Gastroesophageal sphincter (tissue), 4 donors: ENCODE measurements around the gene NR5A2. TPM values are rescaled to one million over a fixed set of nuclear protein-coding genes. Genes with fewer than 3 reads are reported as not detected.

Experiments
- ATAC-seq: fragments of 150-250 bp; one replicate; pipeline ENCODE4 v1.9.1; 2016; ENCODE audit warnings: mild to moderate bottlenecking, moderate library complexity
- H3K27ac ChIP-seq, 4 donors: fragments of 200-600 bp; sonication (generic) in 3 of 4; 1 replicate in 3 of 4; 2 replicates in 1 of 4; pipeline ENCODE4 v1.5.1; 2016 to 2019
- H3K27me3 ChIP-seq: fragments of 200-600 bp; sonication (generic); one replicate; pipeline ENCODE4 v1.5.1; 2019
- H3K36me3 ChIP-seq, 2 donors: fragments of 200-600 bp; sonication (generic); one replicate each; pipeline ENCODE4 v1.5.1; 2019; ENCODE audit warnings: control low read depth in 1 of 2
- H3K4me1 ChIP-seq, 3 donors: fragments of 200-600 bp; sonication (generic); 1 replicate in 2 of 3; 2 replicates in 1 of 3; pipeline ENCODE4 v1.5.1; 2016 to 2019; ENCODE audit warnings: control low read depth in 2 of 3
- H3K4me3 ChIP-seq, 2 donors: fragments of 200-600 bp; sonication (generic); one replicate each; pipeline ENCODE4 v1.5.1; 2019; ENCODE audit warnings: mild to moderate bottlenecking in 1 of 2, moderate library complexity in 1 of 2
- H3K9me3 ChIP-seq, 3 donors: fragments of 200-600 bp; sonication (generic); one replicate each; pipeline ENCODE4 v1.5.1; 2017 to 2019; ENCODE audit warnings: control low read depth in 2 of 3
- CTCF ChIP-seq, 4 experiments: fragments of 200-600 bp in 2 of 4; fragments of 450-650 bp in 2 of 4; sonication (generic) in 1 of 4; IDR thresholded peaks; one replicate each; pipeline ENCODE4 v1.5.1; 2017 to 2019; ENCODE audit warnings: antibody characterized with exemption in 4 of 4, mild to moderate bottlenecking in 2 of 4, moderate library complexity in 2 of 4
- EP300 ChIP-seq: sonication (generic); formaldehyde crosslinking; IDR thresholded peaks from one replicate; pipeline ENCODE4 v1.6.1; 2017; ENCODE audit warnings: antibody characterized with exemption, mild to moderate bottlenecking
- POLR2A ChIP-seq, 2 donors: fragments of 450-650 bp; IDR thresholded peaks; one replicate each; pipeline ENCODE4 v1.6.1; 2017; ENCODE audit warnings: antibody characterized with exemption in 2 of 2, mild to moderate bottlenecking in 2 of 2, moderate library complexity in 1 of 2
- POLR2AphosphoS5 ChIP-seq: sonication (generic); formaldehyde crosslinking; IDR thresholded peaks from one replicate; pipeline ENCODE4 v1.6.1; 2017; ENCODE audit warnings: antibody characterized with exemption
- WGBS, 2 donors: methylation state at CpG; one replicate each; pipeline ENCODE4 v1.1.5; 2018; ENCODE audit warnings: low coverage in 1 of 2; 5-methylcytosine and 5-hydroxymethylcytosine counted together
- total RNA-seq, 4 donors: library from RNA; depleted of rRNA; stranded (reverse); fragments of >200 nt; gene quantifications; one replicate each; pipeline ENCODE4 v1.1.0, GENCODE V29; 2016

The NR5A2 gene
- total RNA-seq, 4 donors from 2014 or later = 2.0 to 4.2 (median 3.1) TPM

GRCh38 chr1:200154069-200154767, 126.7 kb downstream of the NR5A2 start:
- ATAC-seq = no peak

GRCh38 chr1:200157715-200158114, 130.2 kb downstream of the NR5A2 start:
- ATAC-seq = no peak
- Histone ChIP-seq H3K4me3 (no peak overlapping the region), H3K4me1 (no peaks in the 10 kb centered on the region), H3K9me3 (no peaks in the 10 kb centered on the region), H3K27me3 (no peaks in the 10 kb centered on the region), H3K36me3 (no peaks in the 10 kb centered on the region), H3K27ac (no peak overlapping the region)
- no peak for TF ChIP-seq EP300
- TF ChIP-seq CTCF (IDR thresholded peaks at IDR 0.05) = no peak
- TF ChIP-seq POLR2A (IDR thresholded peaks at IDR 0.05) = no peak
- TF ChIP-seq POLR2AphosphoS5 = no peak

More at GRCh38 chr1:200154069-200154767, 126.7 kb downstream of the NR5A2 start:
- H3K27me3 ChIP-seq = no peaks in the 10 kb centered on the region
- no peak for TF ChIP-seq CTCF (IDR thresholded peaks at IDR 0.05)
- no peak for TF ChIP-seq POLR2AphosphoS5
- TF ChIP-seq POLR2A (IDR thresholded peaks at IDR 0.05) = no peak
- no peak for TF ChIP-seq EP300
- H3K4me1 ChIP-seq = no peaks in the 10 kb centered on the region
- H3K9me3 ChIP-seq = no peaks in the 10 kb centered on the region
- no peak overlapping the region for H3K4me3 ChIP-seq
- H3K27ac ChIP-seq = no peak overlapping the region
- no peaks in the 10 kb centered on the region for H3K36me3 ChIP-seq

GRCh38 chr1:200161801-200162200, 134.3 kb downstream of the NR5A2 start:
- 87 to 90% methylated on average over 3 to 4 of the region's 4 CpGs for WGBS, 2 donors
- no peak overlapping the region for H3K4me3 ChIP-seq

GRCh38 chr1:200162258-200162657, 134.7 kb downstream of the NR5A2 start:
- no peaks in the 10 kb centered on the region for H3K27me3 ChIP-seq
- H3K36me3 ChIP-seq = no peaks in the 10 kb centered on the region
- H3K4me1 ChIP-seq = no peaks in the 10 kb centered on the region
- WGBS, 2 donors = 85 to 96% methylated on average over 6 of the region's 6 CpGs
- TF ChIP-seq EP300 (no peak), CTCF (IDR thresholded peaks at IDR 0.05) (no peak), POLR2AphosphoS5 (no peak), POLR2A (IDR thresholded peaks at IDR 0.05) (no peak)
- H3K4me3 ChIP-seq = no peak overlapping the region
- H3K27ac ChIP-seq = no peak overlapping the region
- ATAC-seq = no peak
- H3K9me3 ChIP-seq = no peaks in the 10 kb centered on the region

More at GRCh38 chr1:200161801-200162200, 134.3 kb downstream of the NR5A2 start:
- no peak for TF ChIP-seq POLR2A (IDR thresholded peaks at IDR 0.05)
- no peak for TF ChIP-seq CTCF (IDR thresholded peaks at IDR 0.05)
- no peak for TF ChIP-seq EP300
- H3K4me1 ChIP-seq = no peaks in the 10 kb centered on the region
- no peak for ATAC-seq
- H3K36me3 ChIP-seq = no peaks in the 10 kb centered on the region
- H3K27ac ChIP-seq = no peak overlapping the region
- no peaks in the 10 kb centered on the region for H3K27me3 ChIP-seq
- no peaks in the 10 kb centered on the region for H3K9me3 ChIP-seq

GRCh38 chr1:200162877-200163276, 135.4 kb downstream of the NR5A2 start:
- H3K9me3 ChIP-seq = no peaks in the 10 kb centered on the region
- no peaks in the 10 kb centered on the region for H3K36me3 ChIP-seq
- no peaks in the 10 kb centered on the region for H3K4me1 ChIP-seq
- no peak overlapping the region for H3K4me3 ChIP-seq
- no peak overlapping the region for H3K27ac ChIP-seq
- no peak for ATAC-seq
- TF ChIP-seq EP300 (no peak), POLR2AphosphoS5 (no peak), CTCF (IDR thresholded peaks at IDR 0.05) (no peak)
- no peaks in the 10 kb centered on the region for H3K27me3 ChIP-seq
